ENCODE results near the gene RAPGEF2. TPM values are rescaled to one million over a fixed set of nuclear protein-coding genes. Genes with fewer than 3 reads are reported as not detected.
A peak's percentile ranks its signal among the peaks of the same experiment; 100 is the strongest.

Gene RAPGEF2
- total RNA-seq, 1 donor = 50.3 TPM

DNA sequence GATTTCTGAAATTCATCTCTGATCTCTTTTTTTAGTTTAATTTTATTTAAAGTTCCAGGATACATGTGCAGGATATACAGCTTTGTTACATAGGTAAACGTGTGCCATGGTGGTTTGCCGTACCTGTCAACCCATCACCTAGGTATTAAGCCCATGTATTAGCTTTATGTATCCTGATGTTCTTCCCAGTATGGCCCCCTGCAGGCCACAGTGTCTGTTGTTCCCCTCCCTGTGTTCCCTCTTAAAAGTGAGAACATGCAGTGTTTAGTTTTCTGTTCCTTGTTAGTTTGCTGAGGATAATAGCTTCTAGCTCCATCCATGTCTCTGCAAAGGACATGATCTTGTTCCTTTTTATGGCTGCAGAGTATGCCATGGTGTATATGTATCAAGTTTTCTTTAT lies 153.2 kb downstream of the RAPGEF2 start:
- Histone ChIP-seq H3K27me3 (ENCODE audit: insufficient read depth, low read length) (no peaks in the 10 kb centered on the region), H3K4me2 (ENCODE audit: insufficient read depth, low read length) (no peak overlapping the region), H3K9me3 (ENCODE audit: low read depth, low read length) (no peaks in the 10 kb centered on the region), H2AFZ (ENCODE audit: low read length) (no peak overlapping the region), H3K79me2 (ENCODE audit: insufficient read depth, low read length) (peaks cover 5% of the 10 kb centered on the region), H3K4me1 (ENCODE audit: insufficient read depth, low read length) (no peaks in the 10 kb centered on the region), H3K36me3 (ENCODE audit: insufficient read depth, low read length) (no peaks in the 10 kb centered on the region), H4K20me1 (ENCODE audit: insufficient read depth, low read length) (no peaks in the 10 kb centered on the region), H3K4me3 (ENCODE audit: insufficient read depth, low read length) (no peak overlapping the region), H3K27ac (ENCODE audit: low read depth, low read length) (no peak overlapping the region)
- no peak for TF ChIP-seq CTCF (IDR thresholded peaks at IDR 0.05; ENCODE audit: extremely low read depth, low read depth, low read length)
- DNase-seq (ENCODE audit: insufficient read length, low spot score, missing footprints) = no peak

DNA sequence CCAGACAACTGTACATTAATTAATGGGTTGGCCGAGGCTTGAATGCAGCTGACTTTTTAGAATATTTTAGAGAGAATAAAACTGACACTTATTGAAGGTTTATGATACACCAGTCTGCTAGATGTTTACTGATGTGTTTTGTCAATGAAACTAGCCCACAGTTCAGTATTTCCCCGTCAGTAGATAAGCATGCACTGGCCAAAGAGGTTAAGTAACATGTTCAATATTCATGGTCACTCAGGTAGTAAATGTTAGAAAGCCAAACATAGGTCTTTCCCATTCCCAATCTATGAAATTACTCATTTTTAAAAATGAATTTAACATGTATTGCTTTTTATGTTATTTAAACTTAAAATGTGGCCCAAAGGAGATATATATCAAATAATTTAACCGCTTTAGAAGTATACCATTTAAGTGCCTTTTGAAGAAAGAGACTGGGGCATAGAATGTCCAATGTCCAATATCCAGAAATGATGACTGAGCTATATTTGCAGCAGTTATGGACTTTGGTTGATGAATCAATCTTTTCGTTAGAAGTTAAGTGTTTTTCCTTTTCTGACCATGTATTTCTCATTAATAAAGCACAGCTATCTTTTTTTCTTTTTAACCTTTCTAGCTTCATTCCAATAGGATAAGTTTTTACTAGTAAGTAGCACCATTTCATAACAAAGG lies 156.1 kb downstream of the RAPGEF2 start:
- no peak overlapping the region for H2AFZ ChIP-seq (ENCODE audit: low read length)
- H3K79me2 ChIP-seq (ENCODE audit: insufficient read depth, low read length) = peaks cover 5% of the 10 kb centered on the region
- H3K9me3 ChIP-seq (ENCODE audit: low read depth, low read length) = no peaks in the 10 kb centered on the region
- no peak overlapping the region for H3K4me3 ChIP-seq (ENCODE audit: insufficient read depth, low read length)
- no peaks in the 10 kb centered on the region for H3K36me3 ChIP-seq (ENCODE audit: insufficient read depth, low read length)
- TF ChIP-seq CTCF (IDR thresholded peaks at IDR 0.05; ENCODE audit: extremely low read depth, low read depth, low read length) = no peak
- no peak overlapping the region for H3K27ac ChIP-seq (ENCODE audit: low read depth, low read length)
- DNase-seq (ENCODE audit: insufficient read length, low spot score, missing footprints) = no peak
- H4K20me1 ChIP-seq (ENCODE audit: insufficient read depth, low read length) = no peaks in the 10 kb centered on the region
- H3K4me1 ChIP-seq (ENCODE audit: insufficient read depth, low read length) = no peaks in the 10 kb centered on the region
- H3K27me3 ChIP-seq (ENCODE audit: insufficient read depth, low read length) = no peaks in the 10 kb centered on the region
- no peak overlapping the region for H3K4me2 ChIP-seq (ENCODE audit: insufficient read depth, low read length)

DNA sequence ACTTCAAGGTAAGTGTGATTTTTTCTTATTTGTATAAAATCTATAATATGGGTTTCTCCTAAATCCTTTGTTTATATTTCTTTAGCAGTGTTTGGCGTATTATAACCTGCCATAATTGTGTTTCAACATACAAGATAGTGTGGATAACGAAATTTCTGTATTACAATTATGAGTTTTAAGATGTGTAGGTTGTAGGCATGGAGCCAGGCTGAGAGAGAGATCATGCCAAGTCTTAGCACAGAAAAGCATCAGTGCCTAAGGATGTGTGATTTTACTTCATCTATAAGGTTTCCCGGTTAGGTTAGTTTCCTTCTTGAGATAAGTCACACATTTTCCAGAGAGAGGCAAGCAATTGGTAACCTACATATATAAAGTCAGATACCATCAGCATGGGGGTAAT lies 161.2 kb downstream of the RAPGEF2 start:
- Histone ChIP-seq H4K20me1 (ENCODE audit: insufficient read depth, low read length) (no peaks in the 10 kb centered on the region), H2AFZ (ENCODE audit: low read length) (no peak overlapping the region), H3K9me3 (ENCODE audit: low read depth, low read length) (no peaks in the 10 kb centered on the region), H3K4me3 (ENCODE audit: insufficient read depth, low read length) (no peak overlapping the region), H3K36me3 (ENCODE audit: insufficient read depth, low read length) (no peaks in the 10 kb centered on the region), H3K4me1 (ENCODE audit: insufficient read depth, low read length) (peaks cover 18% of the 10 kb centered on the region), H3K27ac (ENCODE audit: low read depth, low read length) (no peak overlapping the region), H3K27me3 (ENCODE audit: insufficient read depth, low read length) (no peaks in the 10 kb centered on the region), H3K79me2 (ENCODE audit: insufficient read depth, low read length) (peaks cover 6% of the 10 kb centered on the region), H3K4me2 (ENCODE audit: insufficient read depth, low read length) (no peak overlapping the region)
- no peak for DNase-seq (ENCODE audit: insufficient read length, low spot score, missing footprints)
- TF ChIP-seq CTCF (IDR thresholded peaks at IDR 0.05; ENCODE audit: extremely low read depth, low read depth, low read length) = no peak

DNA sequence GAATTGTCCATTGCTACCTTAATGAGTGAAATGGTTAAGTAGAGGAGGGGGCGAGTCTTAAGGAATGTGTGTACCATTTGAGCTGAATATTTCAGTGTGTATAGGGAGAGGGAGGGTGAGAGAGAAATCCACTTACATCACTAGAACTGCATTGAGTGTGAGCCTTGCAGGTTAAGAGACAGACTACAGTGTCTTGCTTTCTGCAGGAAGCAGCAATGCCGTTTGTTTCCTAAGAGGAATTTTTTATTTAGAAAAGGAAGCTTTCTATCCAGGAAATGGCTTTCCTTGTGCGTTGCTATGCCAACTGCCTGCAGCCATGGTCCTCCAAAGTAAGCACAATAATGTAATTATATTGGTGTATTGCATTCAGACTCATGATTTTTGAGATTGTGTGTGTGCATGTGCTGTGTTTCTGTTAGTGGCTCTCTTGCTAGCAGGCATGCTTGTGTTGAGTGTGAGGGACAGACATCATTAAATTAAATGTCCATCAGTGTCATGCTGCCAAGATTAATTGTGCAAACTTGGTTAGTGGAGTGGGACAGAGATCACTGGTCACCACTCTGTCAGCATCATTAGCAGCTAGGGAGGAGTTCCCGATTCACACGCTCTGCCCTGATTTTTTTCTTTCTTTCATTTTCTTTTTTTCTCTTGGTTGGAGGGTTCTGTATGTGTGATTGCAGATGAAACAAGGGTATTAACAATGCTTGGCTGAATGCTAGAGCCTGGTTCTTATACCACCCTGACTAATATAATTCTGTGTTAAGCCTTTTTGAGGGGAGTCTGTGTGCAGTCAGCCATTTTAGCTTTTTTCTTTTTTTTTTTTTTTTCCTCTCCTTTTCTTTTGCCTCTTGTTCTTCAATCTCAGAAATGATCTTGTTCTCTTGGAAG lies 164.3 kb downstream of the RAPGEF2 start:
- DNase-seq (ENCODE audit: insufficient read length, low spot score, missing footprints) = peak; percentile 44
- H3K4me2 ChIP-seq (ENCODE audit: insufficient read depth, low read length) = peak overlapping the region; percentile 82
- peaks cover 19% of the 10 kb centered on the region for H3K4me1 ChIP-seq (ENCODE audit: insufficient read depth, low read length)
- no peaks in the 10 kb centered on the region for H3K36me3 ChIP-seq (ENCODE audit: insufficient read depth, low read length)
- H3K27me3 ChIP-seq (ENCODE audit: insufficient read depth, low read length) = no peaks in the 10 kb centered on the region
- no peaks in the 10 kb centered on the region for H4K20me1 ChIP-seq (ENCODE audit: insufficient read depth, low read length)
- H3K79me2 ChIP-seq (ENCODE audit: insufficient read depth, low read length) = peaks cover 8% of the 10 kb centered on the region
- peak overlapping the region; percentile 76 for H2AFZ ChIP-seq (ENCODE audit: low read length)
- no peaks in the 10 kb centered on the region for H3K9me3 ChIP-seq (ENCODE audit: low read depth, low read length)
- TF ChIP-seq CTCF (IDR thresholded peaks at IDR 0.05; ENCODE audit: extremely low read depth, low read depth, low read length) = no peak
- peak overlapping the region; percentile 65 for H3K4me3 ChIP-seq (ENCODE audit: insufficient read depth, low read length)
- H3K27ac ChIP-seq (ENCODE audit: low read depth, low read length) = peak overlapping the region; percentile 84

Measured in osteoblast (primary cell).